HG03442 (cell line): ENCODE results near the gene GPATCH1.
"Not testable (repeated sequence)": the region's sequence is repeated elsewhere in the genome, so short reads cannot be mapped to it uniquely, and the experiment has no call there.

Experiments used
- ATAC-seq: cut with Tn5 transposase; IDR thresholded peaks from one replicate; pipeline ENCODE4 v1.9.1; 2021; ENCODE audit warnings: mild to moderate bottlenecking, moderate library complexity; ENCODE audit not compliant: unreplicated experiment

Gene GPATCH1

GRCh38 chr19:33152625-33153024 is 71.6 kb downstream of the GPATCH1 start:
- not testable (repeated sequence) for ATAC-seq

DNA sequence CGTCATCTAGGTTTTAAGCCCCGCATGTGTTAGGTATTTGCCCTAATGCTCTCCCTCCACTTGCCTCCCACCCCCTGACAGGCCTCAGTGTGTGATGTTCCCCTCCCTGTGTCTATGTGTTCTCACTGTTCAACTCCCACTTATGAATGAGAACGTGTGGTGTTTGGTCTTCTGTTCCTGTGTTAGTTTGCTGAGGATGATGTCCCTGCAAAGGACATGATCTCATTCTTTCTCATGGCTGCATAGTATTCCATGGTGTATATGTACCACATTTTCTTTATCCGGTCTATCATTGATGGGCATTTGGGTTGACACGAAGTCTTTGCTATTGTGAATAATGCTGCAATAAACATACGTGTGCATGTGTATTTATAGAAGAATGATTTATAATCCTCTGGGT is 73.3 kb downstream of the GPATCH1 start:
- ATAC-seq = not testable (repeated sequence)

- ATAC-seq = no peak
These were observed 75.4 kb downstream of the GPATCH1 start for GRCh38 chr19:33156334-33156733.

DNA sequence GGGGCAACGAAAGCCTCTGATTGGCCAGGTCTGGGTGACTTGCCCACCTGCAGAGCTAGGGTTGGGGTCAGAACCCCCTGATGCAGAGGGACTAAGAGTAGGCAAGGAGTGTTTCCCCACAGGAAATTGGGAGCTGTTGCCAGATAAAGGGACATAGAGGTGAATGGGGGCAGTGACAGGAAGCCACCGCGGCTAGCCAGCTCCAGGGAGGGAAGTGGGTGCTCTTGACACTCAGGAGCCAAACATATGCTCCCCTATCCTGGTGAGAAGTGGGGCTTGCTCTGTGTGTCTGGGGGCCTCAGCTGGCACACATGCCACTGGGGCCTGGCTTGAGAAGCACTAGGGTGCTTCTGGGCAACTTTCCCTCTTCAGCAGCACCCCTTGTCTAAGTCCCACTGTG is 76.9 kb downstream of the GPATCH1 start:
- no peak for ATAC-seq

DNA sequence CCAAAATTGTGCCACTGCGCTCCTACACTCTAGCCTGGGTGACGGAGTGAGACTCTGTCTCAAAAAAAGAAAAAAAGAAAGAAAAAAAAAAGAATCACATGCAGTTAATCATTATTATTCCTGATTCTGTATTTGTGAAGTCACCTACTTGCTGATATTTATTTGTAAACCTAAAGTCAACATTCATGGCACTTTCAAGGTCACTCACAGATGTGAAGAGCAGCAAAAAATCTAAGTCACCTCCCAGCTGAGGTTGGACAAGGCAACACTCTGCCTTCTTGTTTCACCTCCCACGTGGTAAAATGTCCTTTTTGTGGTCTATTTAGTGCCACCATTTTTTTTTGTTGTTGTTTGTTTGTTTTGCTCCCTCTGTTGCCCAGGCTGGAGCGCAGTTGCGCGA is 77.4 kb downstream of the GPATCH1 start:
- no peak for ATAC-seq

GRCh38 chr19:33159149-33159548 is 78.2 kb downstream of the GPATCH1 start:
- no peak for ATAC-seq

DNA sequence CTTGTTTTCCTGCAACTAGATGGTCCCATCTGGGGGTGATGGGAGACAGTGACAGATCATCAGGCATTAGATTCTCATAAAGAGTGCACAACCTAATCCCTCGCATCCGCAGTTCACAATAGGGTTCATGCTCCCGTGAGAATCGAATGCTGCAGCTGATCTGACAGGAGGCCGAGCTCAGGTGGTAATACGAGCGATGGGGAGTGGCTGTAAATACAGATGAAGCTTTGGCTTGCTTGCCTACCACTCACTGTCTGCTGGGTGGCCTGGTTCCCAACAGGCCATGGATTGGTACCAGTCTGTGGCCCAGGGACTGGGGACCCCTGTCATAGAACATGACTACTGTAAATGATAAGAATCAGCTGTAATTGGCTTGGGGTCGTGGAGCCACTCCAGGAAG is 78.9 kb downstream of the GPATCH1 start:
- no peak for ATAC-seq

- no peak for ATAC-seq
These were observed 80.2 kb downstream of the GPATCH1 start for GRCh38 chr19:33161201-33161600.

DNA sequence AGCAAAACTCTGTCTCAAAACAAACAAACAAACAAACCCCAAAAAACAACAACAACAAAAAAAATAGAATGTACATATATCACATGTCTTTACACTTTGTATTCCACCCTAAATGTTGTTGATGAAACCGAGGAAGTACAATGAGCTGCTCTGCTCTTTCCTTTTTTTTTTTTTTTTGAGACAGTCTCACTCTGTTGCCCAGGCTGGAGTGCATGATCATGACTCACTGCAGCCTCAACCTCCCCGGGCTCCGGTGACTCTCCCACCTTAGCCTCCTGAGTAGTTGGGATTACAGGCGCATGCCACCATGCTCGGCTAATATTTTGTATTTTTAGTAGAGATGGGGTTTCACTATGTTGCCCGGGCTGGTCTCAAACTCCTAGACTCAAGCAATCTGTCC is 82.5 kb downstream of the GPATCH1 start:
- no peak for ATAC-seq

GRCh38 chr19:33166037-33166436 is 85.1 kb downstream of the GPATCH1 start:
- ATAC-seq = not testable (repeated sequence)

- no peak for ATAC-seq
These were observed 86.5 kb downstream of the GPATCH1 start for GRCh38 chr19:33167438-33167837.

DNA sequence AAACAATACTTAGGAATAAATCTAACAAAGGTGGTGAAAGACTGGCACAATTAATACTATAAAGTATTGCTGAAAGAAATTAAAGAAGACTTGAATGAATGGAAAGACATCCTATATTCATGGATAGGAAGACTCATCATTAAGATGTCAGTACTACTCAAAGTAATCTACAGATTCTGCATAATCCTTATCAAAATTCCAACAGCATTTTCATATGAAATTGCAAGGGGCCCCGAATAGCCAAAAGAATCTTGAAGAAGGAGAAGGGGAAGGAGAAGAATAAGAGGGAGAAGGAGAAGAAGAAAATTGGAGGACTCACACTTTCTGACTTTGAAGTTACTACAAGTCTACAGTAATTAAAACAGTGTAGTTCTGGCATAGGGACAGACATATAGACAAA is 87.5 kb downstream of the GPATCH1 start:
- ATAC-seq = no peak

- no peak for ATAC-seq
These were observed 90.3 kb downstream of the GPATCH1 start for GRCh38 chr19:33171222-33171795.

DNA sequence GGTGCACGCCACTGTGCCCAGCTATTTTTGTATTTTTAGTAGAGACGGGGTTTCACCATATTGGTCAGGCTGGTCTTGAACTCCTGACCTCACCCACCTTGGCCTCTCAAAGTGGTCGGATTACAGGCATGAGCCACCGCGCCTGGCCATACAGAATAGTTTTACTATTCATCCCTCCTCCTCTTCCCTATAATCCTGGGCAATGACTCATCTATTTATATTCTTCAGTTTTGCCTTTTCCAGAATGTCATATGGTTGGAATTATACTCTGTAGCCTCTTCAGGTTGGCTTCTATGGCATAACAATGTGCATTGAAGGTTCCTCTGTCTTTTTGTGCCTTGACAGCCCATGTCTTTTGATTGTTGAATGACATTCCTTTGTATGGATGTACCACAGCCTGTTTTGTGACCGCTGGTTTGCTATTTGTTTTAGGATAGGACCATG is 91.0 kb downstream of the GPATCH1 start:
- no peak for ATAC-seq

DNA sequence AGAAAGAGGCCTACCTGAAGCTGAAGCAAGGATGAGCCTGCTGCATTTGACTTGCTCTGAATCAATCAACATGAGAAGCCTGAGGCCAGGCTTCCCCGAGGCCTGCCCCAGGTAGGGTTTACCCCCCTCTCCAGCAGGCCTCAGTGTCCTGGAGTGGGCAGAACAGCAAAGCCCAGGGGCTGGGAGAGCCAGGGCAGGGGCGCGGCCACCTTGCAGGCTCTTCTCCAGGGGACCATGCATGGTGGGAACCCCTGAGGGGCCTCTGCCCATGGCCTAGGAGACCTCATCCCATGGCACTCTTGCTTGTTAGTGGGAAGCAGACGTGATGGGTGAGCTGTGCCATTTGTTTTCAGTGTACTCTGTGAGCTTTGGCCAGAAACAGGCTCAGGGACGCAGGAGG is 93.2 kb downstream of the GPATCH1 start:
- ATAC-seq = no peak

- ATAC-seq = no peak
These were observed 94.3 kb downstream of the GPATCH1 start for GRCh38 chr19:33175156-33175782.

GRCh38 chr19:33175886-33176669 is 95.1 kb downstream of the GPATCH1 start:
- ATAC-seq = no peak

DNA sequence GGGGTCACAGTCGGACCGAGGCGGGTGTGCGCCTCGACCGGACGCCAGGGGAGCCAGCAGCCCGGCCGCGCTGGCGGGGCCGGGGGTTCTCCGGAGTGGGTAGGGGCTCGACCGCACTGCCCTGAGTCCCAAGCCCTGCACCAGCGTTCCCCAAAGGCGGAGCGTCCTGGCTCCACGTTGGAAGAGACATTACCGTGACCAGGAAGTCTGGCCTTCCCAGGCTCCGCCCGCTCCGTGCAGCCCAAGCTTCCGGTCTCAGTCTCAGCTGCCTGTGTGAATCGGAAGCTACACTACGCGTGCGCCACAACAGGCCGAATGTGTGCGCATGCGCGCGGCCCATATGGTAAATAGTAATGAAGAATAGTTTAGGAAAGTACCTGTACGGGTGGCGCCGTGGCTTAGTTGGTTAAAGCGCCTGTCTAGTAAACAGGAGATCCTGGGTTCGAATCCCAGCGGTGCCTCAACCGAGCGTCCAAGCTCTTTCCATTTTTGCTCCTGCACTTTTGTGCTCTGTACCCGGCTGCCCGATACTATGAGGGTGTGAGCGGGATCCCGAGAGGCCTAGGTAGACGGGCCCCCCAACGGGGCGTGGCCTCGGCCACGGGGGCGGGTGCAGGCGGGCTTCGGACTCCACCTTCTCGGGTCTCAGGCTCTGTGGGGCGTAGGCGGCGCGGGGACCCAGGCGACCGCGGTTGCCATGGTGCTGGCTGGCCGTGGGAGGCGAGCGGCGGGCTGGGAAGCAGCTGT is 95.9 kb downstream of the GPATCH1 start:
- peak; percentile 82 for ATAC-seq

DNA sequence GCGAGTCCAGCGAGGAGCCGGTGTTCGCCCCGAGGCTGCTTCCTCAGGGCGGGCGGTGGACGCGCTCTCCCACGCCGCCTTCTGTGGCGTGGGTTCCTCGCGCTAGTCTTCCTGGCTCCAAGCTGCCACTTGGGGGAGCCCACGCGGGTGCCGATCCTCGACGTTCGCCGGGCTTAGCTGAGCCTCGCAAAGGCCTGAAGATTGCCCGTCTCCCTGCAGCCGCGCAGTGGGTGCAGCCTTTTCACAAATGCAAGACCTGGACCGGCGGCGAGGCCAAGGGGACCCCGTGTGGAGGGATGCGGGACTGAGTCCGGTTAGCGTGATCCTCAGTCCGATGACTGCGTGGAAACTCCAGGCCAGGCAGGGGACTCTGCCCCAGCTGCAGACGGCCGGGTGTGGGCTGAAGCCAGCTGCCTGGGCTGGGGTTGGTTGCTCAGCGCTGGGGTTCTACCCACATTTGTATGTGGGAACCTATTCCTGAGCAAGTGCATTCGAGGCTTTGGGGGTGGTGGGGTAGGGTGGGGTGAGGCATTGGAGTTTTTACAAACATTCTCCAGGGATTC is 96.5 kb downstream of the GPATCH1 start:
- ATAC-seq = peak; percentile 17
